HL-60 (cell line): ENCODE results near the gene SDK1.

Source experiments
- POLR2AphosphoS5 ChIP-seq: IDR thresholded peaks from 2 replicates; pipeline ENCODE4 v1.6.1; 2012; ENCODE audit warnings: low read depth
- TF ChIP-seq, protein P1 (sequence below): IDR thresholded peaks from one replicate; pipeline ENCODE4 v1.5.1; 2011; ENCODE audit warnings: low read length, control low read depth, inconsistent platforms; ENCODE audit not compliant: insufficient read depth
- TF ChIP-seq, protein P2 (sequence below): IDR thresholded peaks from 2 replicates; pipeline ENCODE4 v1.6.1; 2012; ENCODE audit warnings: low read depth; ENCODE audit not compliant: insufficient replicate concordance

DNA sequence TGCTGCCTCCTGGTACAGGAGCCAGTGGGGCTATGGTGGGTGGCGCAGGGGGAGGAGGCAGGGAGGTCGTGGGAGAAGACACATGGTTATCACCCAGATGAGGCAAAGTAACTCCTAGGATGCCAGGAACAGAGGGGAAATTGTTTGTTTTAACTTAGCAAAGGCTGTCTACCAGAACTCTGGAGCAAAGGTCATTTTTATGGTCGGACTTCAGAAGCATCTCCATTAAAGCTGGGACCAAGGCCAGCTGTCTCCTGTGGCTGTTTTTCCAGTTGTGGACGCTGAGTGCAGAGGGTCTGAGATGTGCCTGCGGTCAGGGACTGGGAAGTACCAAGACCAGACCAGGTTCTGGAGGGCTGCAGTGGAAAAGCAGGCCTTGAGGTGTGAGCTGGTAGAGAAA is 855.1 kb downstream of the SDK1 start:
- TF ChIP-seq, protein P1, sequence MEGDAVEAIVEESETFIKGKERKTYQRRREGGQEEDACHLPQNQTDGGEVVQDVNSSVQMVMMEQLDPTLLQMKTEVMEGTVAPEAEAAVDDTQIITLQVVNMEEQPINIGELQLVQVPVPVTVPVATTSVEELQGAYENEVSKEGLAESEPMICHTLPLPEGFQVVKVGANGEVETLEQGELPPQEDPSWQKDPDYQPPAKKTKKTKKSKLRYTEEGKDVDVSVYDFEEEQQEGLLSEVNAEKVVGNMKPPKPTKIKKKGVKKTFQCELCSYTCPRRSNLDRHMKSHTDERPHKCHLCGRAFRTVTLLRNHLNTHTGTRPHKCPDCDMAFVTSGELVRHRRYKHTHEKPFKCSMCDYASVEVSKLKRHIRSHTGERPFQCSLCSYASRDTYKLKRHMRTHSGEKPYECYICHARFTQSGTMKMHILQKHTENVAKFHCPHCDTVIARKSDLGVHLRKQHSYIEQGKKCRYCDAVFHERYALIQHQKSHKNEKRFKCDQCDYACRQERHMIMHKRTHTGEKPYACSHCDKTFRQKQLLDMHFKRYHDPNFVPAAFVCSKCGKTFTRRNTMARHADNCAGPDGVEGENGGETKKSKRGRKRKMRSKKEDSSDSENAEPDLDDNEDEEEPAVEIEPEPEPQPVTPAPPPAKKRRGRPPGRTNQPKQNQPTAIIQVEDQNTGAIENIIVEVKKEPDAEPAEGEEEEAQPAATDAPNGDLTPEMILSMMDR: no peak
- TF ChIP-seq, protein P2, sequence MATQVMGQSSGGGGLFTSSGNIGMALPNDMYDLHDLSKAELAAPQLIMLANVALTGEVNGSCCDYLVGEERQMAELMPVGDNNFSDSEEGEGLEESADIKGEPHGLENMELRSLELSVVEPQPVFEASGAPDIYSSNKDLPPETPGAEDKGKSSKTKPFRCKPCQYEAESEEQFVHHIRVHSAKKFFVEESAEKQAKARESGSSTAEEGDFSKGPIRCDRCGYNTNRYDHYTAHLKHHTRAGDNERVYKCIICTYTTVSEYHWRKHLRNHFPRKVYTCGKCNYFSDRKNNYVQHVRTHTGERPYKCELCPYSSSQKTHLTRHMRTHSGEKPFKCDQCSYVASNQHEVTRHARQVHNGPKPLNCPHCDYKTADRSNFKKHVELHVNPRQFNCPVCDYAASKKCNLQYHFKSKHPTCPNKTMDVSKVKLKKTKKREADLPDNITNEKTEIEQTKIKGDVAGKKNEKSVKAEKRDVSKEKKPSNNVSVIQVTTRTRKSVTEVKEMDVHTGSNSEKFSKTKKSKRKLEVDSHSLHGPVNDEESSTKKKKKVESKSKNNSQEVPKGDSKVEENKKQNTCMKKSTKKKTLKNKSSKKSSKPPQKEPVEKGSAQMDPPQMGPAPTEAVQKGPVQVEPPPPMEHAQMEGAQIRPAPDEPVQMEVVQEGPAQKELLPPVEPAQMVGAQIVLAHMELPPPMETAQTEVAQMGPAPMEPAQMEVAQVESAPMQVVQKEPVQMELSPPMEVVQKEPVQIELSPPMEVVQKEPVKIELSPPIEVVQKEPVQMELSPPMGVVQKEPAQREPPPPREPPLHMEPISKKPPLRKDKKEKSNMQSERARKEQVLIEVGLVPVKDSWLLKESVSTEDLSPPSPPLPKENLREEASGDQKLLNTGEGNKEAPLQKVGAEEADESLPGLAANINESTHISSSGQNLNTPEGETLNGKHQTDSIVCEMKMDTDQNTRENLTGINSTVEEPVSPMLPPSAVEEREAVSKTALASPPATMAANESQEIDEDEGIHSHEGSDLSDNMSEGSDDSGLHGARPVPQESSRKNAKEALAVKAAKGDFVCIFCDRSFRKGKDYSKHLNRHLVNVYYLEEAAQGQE: no peak
- no peak for TF ChIP-seq POLR2AphosphoS5
